GM21390 (cell line): ENCODE results near the gene PPP1R3G.

Experiments
- ATAC-seq: cut with Tn5 transposase; IDR thresholded peaks from one replicate; pipeline ENCODE4 v1.9.1; 2021; ENCODE audit not compliant: unreplicated experiment

The PPP1R3G gene

DNA sequence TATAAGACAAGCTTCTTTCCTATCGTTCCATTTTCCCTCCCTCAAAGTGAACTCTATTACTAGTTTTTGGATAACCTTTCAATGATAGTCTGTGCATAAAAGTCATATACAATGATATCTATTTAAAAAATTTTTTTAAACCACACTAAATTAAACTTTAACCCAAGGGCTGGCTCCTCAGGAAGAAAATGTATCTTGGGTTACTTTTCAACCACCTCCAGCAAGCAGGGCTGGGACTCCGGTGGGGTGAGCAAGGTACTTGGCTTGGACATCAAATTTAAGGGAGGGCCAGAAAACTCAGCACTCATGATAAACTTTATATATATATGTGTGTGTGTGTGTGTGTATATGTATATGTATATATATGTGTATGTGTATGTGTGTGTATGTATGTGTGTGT is 13.9 kb upstream of the PPP1R3G start:
- no peak for ATAC-seq

- ATAC-seq, result no peak
Observed at GRCh38 chr6:5072440-5072839, 12.7 kb upstream of the PPP1R3G start.

DNA sequence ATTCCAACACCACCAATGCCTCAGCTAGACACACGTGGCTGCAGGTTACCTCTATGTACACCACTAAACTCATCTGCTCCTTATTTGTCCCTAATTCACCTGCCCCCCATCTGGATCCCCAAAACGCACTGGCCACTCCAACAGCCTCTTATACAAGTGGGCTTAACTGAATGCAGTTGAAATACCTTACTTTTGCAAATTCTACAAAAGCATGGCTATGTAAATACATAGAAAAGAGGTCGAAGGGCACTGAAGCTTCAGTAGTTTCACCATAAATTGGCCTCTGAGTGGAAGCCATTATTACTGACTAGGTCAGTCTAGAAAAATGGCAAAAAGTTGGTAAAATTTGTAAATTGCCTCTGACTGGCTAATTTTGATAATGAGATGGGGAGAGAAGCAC is 11.1 kb upstream of the PPP1R3G start:
- ATAC-seq, result no peak

DNA sequence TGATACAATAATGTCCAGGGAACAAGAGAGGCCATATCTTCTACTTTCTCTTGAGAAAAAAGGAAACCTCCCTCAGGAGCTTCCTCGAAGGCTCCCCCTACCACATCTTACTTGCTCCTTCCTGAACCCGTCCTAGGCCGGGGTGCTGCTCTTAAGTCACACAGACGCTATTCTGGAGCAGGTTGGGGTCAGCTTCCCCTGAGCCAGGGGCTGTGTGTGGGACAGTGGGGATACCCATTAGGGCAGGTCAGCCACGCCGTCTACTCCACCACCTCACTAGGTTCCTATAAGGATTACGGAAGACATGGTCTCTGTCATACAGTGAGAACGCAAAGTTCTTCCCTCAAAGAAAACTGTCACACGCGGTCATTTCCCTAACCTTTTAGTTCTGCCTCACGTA is 8.2 kb upstream of the PPP1R3G start:
- ATAC-seq, result no peak

- ATAC-seq, result no peak
Observed at GRCh38 chr6:5078121-5078669, 6.9 kb upstream of the PPP1R3G start.

DNA sequence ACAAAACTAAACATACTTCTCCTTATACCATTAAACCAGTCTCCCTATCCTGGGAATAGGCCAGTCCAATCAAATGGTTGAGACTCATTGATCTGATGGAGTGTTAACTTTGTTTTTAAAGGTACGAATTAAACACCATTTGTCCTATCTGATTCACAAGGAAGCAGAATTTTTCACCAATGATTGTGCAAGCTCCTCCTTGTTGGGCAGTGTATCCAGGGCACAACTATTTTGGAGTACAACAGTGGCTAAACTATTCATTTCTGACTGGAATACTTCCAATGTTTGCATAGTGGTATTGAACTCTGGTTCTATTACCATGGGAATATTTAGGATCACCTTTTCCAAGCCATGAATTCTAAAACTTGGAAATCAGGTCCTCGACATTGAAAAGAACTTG is 5.4 kb upstream of the PPP1R3G start:
- no peak for ATAC-seq

- ATAC-seq, result no peak
Observed at GRCh38 chr6:5080574-5080973, 4.6 kb upstream of the PPP1R3G start.

DNA sequence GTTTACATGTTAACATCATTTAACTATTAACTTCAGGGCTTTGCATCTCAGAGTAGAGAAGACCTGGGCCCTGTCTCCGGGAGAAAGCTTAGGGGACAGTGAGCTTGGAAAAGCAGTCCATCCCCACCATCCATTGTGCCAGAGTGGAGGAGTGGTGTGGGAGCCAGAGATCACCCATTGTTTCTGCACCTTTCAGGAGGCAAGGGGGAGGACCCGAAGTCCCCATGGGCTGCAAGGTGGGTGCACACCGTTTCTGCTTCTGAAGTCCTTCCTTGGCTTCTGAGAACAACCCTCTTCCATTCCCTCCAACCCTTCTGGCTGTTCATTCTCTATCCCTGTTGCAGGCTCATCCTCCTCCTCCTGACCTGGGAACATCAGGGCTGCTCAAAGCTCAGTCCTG is 4.0 kb upstream of the PPP1R3G start:
- ATAC-seq, result no peak

GRCh38 chr6:5081955-5082354 is 3.2 kb upstream of the PPP1R3G start:
- no peak for ATAC-seq

- no peak for ATAC-seq
Observed at GRCh38 chr6:5082487-5083306, 2.4 kb upstream of the PPP1R3G start.

DNA sequence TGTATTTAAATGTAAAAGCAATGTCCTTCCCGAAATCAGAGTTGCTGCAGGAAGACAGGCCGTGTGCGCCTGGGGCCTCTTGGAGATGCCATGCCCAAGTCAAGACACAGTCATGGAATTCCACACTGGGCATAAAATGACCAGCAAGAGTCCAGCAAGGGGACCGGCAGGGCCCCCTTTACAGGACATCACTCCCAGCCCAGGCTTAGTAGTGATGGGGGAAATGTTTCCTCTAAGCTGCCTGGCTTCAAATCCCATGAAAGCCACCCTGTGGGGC is 1.9 kb upstream of the PPP1R3G start:
- ATAC-seq, result no peak

DNA sequence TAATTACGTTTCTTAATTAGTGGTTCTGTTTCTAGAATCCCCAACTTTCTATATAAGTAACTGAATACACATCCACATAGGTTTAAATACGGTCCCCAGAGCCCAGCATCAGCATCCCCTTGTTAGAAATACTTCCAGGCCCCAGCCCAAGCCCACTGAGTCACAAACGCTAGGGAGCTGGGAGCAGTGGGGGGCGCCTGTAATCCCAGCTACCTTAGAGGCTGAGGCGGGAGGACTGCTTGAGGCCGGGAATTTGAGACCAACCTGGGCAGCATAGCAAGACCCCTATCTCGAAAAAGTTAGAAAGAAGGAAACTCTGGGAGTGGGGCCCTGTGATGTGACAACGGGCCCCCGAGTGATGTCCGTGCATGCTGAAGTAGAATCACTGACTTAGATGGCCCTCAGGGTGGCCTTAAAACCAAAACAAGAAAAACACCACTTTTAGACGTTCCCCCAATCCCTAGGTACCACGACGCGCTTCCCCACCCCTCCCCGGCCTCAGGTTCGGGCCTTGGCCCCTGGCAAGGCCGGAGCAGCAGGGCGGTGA is 1.3 kb upstream of the PPP1R3G start:
- ATAC-seq, result no peak

DNA sequence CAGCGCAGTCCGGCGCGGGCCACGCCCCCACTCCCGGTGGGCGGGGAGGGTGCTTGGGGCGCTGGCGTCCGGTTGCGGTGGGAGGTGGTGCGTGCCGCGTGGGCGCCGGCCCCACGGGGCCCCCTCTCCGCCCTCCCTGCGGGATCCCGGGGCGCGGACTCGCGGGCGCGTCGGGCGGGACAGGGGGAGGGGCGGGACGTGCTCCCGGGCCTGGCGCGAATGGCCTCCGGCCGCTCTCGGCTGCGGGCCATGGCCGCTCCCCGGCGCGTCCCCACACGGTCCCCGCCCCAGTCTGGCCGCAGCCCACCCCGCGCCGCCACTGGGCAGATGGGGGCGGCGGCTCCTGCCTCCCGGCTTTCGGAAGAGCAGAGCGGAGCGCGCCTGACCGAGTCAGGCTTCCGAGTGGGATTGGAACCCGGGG is 771 bp upstream of the PPP1R3G start:
- peak; percentile 28 for ATAC-seq

DNA sequence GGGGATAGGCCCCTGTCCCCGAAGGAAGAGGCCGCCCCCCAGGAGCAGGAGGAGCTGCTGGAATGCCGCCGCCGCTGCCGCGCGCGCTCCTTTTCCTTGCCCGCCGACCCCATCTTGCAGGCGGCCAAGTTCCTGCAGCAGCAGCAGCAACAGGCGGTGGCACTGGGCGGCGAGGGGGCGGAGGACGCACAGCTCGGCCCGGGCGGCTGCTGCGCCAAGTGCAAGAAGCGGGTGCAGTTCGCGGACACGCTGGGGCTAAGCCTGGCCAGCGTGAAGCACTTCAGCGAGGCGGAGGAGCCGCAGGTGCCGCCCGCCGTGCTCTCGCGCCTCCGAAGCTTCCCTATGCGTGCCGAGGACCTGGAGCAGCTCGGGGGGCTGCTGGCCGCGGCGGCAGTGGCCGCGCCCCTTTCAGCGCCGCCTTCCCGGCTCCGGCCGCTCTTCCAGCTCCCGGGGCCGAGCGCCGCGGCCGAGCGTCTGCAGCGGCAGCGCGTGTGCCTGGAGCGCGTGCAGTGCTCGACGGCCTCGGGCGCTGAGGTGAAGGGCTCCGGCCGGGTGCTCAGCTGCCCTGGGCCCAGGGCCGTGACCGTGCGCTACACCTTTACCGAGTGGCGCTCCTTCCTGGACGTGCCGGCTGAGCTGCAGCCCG is 630 bp downstream of the PPP1R3G start:
- no peak for ATAC-seq

DNA sequence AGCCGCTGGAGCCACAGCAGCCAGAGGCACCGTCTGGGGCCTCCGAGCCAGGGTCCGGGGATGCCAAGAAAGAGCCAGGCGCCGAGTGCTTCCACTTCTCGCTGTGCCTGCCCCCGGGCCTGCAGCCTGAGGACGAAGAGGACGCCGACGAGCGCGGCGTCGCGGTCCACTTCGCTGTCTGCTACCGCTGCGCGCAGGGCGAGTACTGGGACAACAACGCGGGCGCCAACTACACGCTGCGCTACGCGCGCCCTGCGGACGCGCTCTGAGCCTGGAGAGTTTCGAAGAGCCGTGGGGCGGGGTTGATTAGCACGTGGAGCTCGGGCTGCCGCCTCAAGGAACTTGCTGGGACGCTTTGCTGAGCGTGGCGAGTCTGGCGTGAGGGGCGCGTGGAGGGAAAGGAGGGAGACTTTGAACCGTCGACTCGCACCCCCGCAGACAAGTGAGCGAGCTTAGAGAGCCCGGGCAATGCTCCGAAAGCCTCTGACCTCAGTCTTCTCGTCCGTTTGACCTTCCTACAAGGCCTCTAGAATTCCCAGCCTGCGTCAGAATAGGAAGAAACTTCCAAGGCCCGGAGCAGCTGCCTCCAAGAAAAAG is 1.3 kb downstream of the PPP1R3G start:
- no peak for ATAC-seq

DNA sequence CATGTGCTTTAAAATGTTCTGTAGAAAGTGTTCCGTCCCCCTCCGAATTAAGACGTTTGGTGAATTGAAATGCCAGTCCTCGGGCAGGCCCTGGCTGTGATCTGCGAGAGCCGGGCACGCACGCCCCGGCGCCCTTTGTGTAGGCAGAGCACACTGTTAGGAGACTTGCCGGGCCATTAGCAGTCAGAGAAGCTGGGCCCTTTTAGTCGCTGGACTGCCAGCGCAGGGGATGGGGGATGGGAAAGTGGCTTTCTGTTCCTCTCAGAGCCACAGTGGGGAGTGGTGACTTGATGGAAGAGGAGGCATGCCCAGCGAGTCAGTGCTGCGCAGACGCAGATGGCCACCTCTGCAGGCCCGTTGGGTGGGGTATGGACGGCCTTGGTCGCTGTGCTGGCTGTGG is 2.2 kb downstream of the PPP1R3G start:
- ATAC-seq, result no peak

- ATAC-seq, result no peak
Observed at GRCh38 chr6:5088780-5089179, 3.6 kb downstream of the PPP1R3G start.

DNA sequence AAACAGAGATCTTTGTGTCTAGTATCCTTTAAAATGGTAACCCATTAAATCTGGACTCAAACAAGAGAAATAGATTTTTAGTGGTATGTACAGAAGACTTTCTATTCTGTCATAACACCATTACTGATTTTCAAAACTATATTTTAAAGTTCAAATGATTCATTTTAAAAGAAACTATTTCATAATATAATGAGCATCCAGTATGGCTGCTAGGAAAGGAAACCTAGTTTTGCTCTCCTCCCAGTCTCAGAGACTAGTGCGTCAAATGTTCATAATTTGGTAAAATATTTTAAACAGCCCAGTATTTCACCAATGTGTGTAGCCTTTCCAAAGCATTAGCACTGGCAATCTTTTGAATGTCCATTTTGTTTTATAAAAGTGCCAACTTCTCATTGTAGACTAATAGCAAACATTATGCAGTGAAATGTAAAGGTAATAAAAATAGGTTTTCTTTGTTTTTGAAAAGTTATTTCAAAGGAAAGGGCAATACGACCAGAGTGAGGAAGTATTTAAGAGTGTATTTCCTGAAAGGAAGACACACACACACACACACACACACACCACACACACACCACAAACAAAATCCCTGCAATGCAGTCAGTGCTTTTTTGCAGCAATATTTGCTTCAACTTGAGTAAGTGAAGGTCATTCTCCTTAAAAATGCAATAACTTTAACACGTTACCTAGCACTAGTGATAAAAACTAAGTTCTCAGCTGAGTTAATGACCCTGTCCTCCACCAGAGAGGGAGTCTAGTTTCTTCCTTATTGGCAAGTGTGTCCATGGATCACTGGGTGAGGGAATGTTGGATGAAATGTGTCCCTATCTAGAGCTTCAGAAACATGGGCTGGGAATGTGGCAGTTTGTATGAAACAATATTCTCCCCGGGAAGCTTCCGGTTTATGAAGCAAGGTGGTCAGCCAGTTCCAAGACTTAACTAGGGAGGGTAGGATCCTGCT is 4.6 kb downstream of the PPP1R3G start:
- no peak for ATAC-seq

GRCh38 chr6:5090603-5091002 is 5.5 kb downstream of the PPP1R3G start:
- ATAC-seq, result no peak

- ATAC-seq, result no peak
Observed at GRCh38 chr6:5091210-5092069, 6.3 kb downstream of the PPP1R3G start.
